Astrocyte of the spinal cord (primary cell): ENCODE data around the gene ZNF248.

Experiments
- DNase-seq: peaks from one replicate; pipeline ENCODE4 v3.0.0; 2011; ENCODE audit warnings: low read depth, low spot score
- H3K4me3 ChIP-seq: 2 replicates; pipeline ENCODE4 v1.5.1; 2011; ENCODE audit warnings: low read depth, mild to moderate bottlenecking, low read length, moderate library complexity
- CTCF ChIP-seq: IDR thresholded peaks from 2 replicates; pipeline ENCODE4 v1.5.1; 2012; ENCODE audit warnings: low read depth, mild to moderate bottlenecking, low read length, inconsistent platforms
- in situ Hi-C: cut with HindIII; loops from 2 replicates; pipeline ENCODE4 v1.10.0; 2017; ENCODE audit warnings: low sequenced_read_pairs

Gene ZNF248

GRCh38 chr10:37758074-37758473 lies 99.3 kb downstream of the ZNF248 start:
- H3K4me3 ChIP-seq = no peak overlapping the region
- in situ Hi-C loops = no loop called here
- DNase-seq = no peak
- no peak for TF ChIP-seq CTCF

- in situ Hi-C loops = no loop called here
- no peak overlapping the region for H3K4me3 ChIP-seq
- TF ChIP-seq CTCF = no peak
- no peak for DNase-seq
These were observed 102.7 kb downstream of the ZNF248 start for GRCh38 chr10:37754538-37755323.

GRCh38 chr10:37752334-37752875 lies 105.0 kb downstream of the ZNF248 start:
- in situ Hi-C loops = no loop called here
- DNase-seq = no peak
- H3K4me3 ChIP-seq = no peak overlapping the region
- TF ChIP-seq CTCF = no peak

- no peak for DNase-seq
- H3K4me3 ChIP-seq = no peak overlapping the region
- in situ Hi-C loops = no loop called here
- no peak for TF ChIP-seq CTCF
These were observed 109.2 kb downstream of the ZNF248 start for GRCh38 chr10:37748170-37748569.

GRCh38 chr10:37747081-37747480 lies 110.3 kb downstream of the ZNF248 start:
- in situ Hi-C loops = no loop called here
- TF ChIP-seq CTCF = no peak
- DNase-seq = no peak
- H3K4me3 ChIP-seq = no peak overlapping the region

GRCh38 chr10:37741831-37742230 lies 115.6 kb downstream of the ZNF248 start:
- in situ Hi-C loops = no loop called here
- TF ChIP-seq CTCF = no peak
- H3K4me3 ChIP-seq = no peak overlapping the region
- no peak for DNase-seq
